HL-60 (cell line): Measurements from ENCODE around the gene DPP8.
A peak's percentile ranks its signal among the peaks of the same experiment; 100 is the strongest.
"Not testable (repeated sequence)": the region's sequence is repeated elsewhere in the genome, so short reads cannot be mapped to it uniquely, and the experiment has no call there.

Experiments used
- DNase-seq, 2 experiments: peaks; one replicate each; pipeline ENCODE4 v3.0.0-alpha.2; 2010 to 2020; ENCODE audit warnings: low read depth in 1 of 2, low spot score in 1 of 2
- H3K27ac ChIP-seq: fragments of 250-450 bp; sonication (Bioruptor Pico); replicated peaks from 2 replicates; pipeline ENCODE4 v1.5.1; 2020; ENCODE audit warnings: mild to moderate bottlenecking, moderate library complexity
- H3K27me3 ChIP-seq: fragments of 250-450 bp; sonication (Bioruptor Pico); 2 replicates; pipeline ENCODE4 v1.5.1; 2021; ENCODE audit warnings: mild to moderate bottlenecking, moderate library complexity; ENCODE audit not compliant: insufficient read depth, poor library complexity, severe bottlenecking
- H3K4me3 ChIP-seq: replicated peaks from 2 replicates; pipeline ENCODE4 v1.5.1; 2011; ENCODE audit warnings: mild to moderate bottlenecking, control low read depth, low read length; ENCODE audit not compliant: insufficient read depth
- GABPA ChIP-seq: IDR thresholded peaks from 2 replicates; pipeline ENCODE4 v1.6.1; 2012; ENCODE audit warnings: low read depth
- POLR2AphosphoS5 ChIP-seq: IDR thresholded peaks from 2 replicates; pipeline ENCODE4 v1.6.1; 2012; ENCODE audit warnings: low read depth
- SPI1 ChIP-seq: IDR thresholded peaks from 2 replicates; pipeline ENCODE4 v1.6.1; 2012; ENCODE audit warnings: low read depth, mild to moderate bottlenecking, borderline replicate concordance
- TF ChIP-seq, protein P1 (sequence below): IDR thresholded peaks from one replicate; pipeline ENCODE4 v1.5.1; 2011; ENCODE audit warnings: low read length, control low read depth, inconsistent platforms; ENCODE audit not compliant: insufficient read depth
- TF ChIP-seq, protein P2 (sequence below): IDR thresholded peaks from 2 replicates; pipeline ENCODE4 v1.6.1; 2012; ENCODE audit warnings: low read depth; ENCODE audit not compliant: insufficient replicate concordance

DPP8 gene

DNA sequence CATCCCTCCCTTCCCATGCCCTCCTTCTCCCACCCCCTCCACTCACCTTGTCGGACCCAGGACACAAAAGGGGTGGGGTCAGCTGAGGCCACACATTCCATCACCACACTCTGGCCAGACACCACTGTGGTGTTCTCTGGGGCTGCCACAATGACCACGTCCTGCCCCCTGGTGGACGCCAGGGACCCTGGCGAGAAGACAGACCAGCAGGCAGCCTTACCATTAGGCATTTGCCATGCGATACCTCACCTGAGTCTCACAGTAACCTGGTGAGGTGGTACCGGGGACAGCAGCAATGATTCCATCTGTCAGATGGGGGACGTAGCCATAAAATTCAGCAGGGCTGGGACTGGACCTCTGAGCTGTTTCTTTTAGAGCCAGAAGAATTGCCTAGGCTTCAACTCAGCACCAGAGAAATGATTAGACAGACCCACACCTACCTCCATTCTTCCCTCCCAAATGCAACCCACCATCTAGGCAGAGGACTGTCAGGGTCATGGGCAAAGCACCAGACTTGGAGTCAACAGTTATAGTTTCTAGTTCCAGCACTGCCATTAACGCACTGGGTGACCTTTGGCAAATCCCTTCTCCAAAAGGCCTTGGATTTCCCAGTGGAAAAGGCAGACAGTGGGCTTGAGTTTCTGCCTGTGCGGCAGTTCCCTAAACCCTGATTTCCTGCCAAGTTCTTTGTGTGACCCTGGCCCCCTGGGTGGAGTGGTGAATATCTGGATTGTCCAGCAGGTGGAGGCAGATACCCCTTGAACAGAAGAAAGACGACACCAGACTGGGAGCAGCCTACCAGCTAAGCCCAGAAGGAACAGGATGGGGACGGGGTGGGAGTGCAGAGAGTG, 116.5 kb downstream of the DPP8 start:
- Histone ChIP-seq H3K27ac (no peak overlapping the region), H3K27me3 (peaks cover 26% of the 10 kb centered on the region), H3K4me3 (no peak overlapping the region)
- TF ChIP-seq SPI1 (peak; percentile 25; the same call in 1 of the 2 replicates), POLR2AphosphoS5 (no peak), GABPA (no peak)
- TF ChIP-seq, protein P1, sequence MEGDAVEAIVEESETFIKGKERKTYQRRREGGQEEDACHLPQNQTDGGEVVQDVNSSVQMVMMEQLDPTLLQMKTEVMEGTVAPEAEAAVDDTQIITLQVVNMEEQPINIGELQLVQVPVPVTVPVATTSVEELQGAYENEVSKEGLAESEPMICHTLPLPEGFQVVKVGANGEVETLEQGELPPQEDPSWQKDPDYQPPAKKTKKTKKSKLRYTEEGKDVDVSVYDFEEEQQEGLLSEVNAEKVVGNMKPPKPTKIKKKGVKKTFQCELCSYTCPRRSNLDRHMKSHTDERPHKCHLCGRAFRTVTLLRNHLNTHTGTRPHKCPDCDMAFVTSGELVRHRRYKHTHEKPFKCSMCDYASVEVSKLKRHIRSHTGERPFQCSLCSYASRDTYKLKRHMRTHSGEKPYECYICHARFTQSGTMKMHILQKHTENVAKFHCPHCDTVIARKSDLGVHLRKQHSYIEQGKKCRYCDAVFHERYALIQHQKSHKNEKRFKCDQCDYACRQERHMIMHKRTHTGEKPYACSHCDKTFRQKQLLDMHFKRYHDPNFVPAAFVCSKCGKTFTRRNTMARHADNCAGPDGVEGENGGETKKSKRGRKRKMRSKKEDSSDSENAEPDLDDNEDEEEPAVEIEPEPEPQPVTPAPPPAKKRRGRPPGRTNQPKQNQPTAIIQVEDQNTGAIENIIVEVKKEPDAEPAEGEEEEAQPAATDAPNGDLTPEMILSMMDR, result peak; percentile 80
- TF ChIP-seq, protein P2, sequence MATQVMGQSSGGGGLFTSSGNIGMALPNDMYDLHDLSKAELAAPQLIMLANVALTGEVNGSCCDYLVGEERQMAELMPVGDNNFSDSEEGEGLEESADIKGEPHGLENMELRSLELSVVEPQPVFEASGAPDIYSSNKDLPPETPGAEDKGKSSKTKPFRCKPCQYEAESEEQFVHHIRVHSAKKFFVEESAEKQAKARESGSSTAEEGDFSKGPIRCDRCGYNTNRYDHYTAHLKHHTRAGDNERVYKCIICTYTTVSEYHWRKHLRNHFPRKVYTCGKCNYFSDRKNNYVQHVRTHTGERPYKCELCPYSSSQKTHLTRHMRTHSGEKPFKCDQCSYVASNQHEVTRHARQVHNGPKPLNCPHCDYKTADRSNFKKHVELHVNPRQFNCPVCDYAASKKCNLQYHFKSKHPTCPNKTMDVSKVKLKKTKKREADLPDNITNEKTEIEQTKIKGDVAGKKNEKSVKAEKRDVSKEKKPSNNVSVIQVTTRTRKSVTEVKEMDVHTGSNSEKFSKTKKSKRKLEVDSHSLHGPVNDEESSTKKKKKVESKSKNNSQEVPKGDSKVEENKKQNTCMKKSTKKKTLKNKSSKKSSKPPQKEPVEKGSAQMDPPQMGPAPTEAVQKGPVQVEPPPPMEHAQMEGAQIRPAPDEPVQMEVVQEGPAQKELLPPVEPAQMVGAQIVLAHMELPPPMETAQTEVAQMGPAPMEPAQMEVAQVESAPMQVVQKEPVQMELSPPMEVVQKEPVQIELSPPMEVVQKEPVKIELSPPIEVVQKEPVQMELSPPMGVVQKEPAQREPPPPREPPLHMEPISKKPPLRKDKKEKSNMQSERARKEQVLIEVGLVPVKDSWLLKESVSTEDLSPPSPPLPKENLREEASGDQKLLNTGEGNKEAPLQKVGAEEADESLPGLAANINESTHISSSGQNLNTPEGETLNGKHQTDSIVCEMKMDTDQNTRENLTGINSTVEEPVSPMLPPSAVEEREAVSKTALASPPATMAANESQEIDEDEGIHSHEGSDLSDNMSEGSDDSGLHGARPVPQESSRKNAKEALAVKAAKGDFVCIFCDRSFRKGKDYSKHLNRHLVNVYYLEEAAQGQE, result no peak
- peak in 1 of 2 experiments; percentile 69 for DNase-seq

DNA sequence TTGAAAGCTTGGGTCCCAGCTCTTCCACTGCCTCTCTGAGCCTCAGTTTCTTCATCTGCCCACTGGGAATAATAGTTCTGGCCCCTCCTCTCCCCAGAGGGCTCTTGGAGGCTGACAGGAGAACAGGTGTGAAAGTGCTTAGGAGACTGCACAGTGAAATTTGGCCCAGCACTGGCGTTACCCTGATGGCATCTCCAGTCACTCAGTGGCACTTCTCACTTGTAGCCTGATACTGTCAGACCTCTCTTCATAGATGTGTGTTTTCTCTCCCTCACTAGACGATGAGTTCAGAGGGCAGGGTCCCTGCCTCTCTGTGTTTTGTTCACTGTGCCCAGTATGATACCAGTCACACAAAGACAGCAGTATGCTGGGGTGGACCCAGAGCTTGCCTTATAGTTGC, 117.5 kb downstream of the DPP8 start:
- TF ChIP-seq, protein P1, result no peak
- no peak for TF ChIP-seq SPI1
- no peak for TF ChIP-seq POLR2AphosphoS5
- TF ChIP-seq, protein P2, result no peak
- no peak for TF ChIP-seq GABPA
- Histone ChIP-seq H3K4me3 (no peak overlapping the region), H3K27me3 (peaks cover 34% of the 10 kb centered on the region), H3K27ac (no peak overlapping the region)
- DNase-seq, result no peak

DNA sequence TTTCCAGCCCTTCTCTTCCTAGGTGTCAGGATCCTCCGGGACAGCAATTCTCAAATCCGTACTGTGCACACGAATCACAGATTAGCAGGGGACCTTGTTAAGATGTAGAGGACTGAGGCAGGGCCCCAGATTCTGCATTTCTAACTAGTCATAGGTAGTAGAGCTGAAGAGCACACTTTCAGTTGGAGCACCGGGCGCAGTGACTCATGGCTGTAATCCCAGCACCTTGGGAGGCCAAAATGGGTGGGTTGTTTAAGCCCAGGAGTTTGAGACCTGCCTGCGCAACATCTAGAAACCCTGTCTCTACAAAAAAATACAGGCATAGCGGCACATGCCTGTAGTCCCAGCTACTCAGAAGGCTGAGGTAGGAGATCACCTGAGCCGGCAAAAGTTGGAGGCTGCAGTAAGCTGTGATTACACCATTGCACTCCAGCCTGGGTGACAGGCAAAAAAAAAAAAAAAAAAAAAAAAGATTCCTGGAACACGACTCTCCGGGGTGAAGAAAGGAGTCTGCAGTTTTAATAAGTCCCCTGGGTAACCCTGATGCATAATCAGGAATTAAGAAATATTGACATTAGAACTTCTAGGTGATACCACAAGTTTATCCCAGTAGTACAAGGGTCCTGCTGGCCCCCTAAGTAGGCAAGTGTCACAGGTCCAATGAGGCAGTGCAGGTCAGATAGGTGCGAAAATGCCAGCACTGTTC, 118.3 kb downstream of the DPP8 start:
- Histone ChIP-seq H3K27me3 (peaks cover 41% of the 10 kb centered on the region), H3K27ac (no peak overlapping the region), H3K4me3 (no peak overlapping the region)
- DNase-seq, result no peak
- no peak for TF ChIP-seq SPI1
- TF ChIP-seq, protein P2, result no peak
- no peak for TF ChIP-seq POLR2AphosphoS5
- no peak for TF ChIP-seq GABPA
- TF ChIP-seq, protein P1, result no peak

- not testable (repeated sequence) for H3K4me3 ChIP-seq, H3K27ac ChIP-seq, DNase-seq
- peaks cover 46% of the 10 kb centered on the region for H3K27me3 ChIP-seq
These were observed 119.0 kb downstream of the DPP8 start for GRCh38 chr15:65398486-65398885.
